PFSK-1 (cell line): Measurements from ENCODE around the gene ANKRD6.

Experiments
- FOXP2 ChIP-seq: optimal IDR thresholded peaks from 2 replicates; pipeline ENCODE3; 2011; ENCODE audit warnings: borderline replicate concordance, control low read depth, inconsistent platforms; ENCODE audit not compliant: insufficient read depth; ENCODE audit errors: extremely low read length, extremely low read depth
- POLR2AphosphoS5 ChIP-seq: IDR thresholded peaks from 2 replicates; pipeline ENCODE4 v1.6.1; 2012; ENCODE audit warnings: low read depth, mild to moderate bottlenecking, control low read depth, low read length, moderate library complexity
- REST ChIP-seq, 2 experiments: IDR thresholded peaks; 2 replicates each; pipeline versions ENCODE4 v1.6.1 to v1.8.0; 2011 to 2012; ENCODE audit warnings: low read depth in 2 of 2, low read length in 2 of 2, control low read depth in 1 of 2, inconsistent platforms in 1 of 2, mild to moderate bottlenecking in 1 of 2, moderate library complexity in 1 of 2; ENCODE audit not compliant: insufficient read depth in 1 of 2
- TAF1 ChIP-seq: IDR thresholded peaks from 2 replicates; pipeline ENCODE4 v1.6.1; 2012; ENCODE audit warnings: low read length, control low read depth, borderline replicate concordance; ENCODE audit not compliant: insufficient read depth

- TF ChIP-seq POLR2AphosphoS5 (no peak), FOXP2 (no peak), TAF1 (no peak), REST (IDR thresholded peaks at IDR 0.05; ENCODE audit: insufficient read depth in 1 of 2, low read depth in 2 of 2, low read length in 2 of 2) (no peak)
Measured at GRCh38 chr6:89430201-89430962, 2.6 kb upstream of the ANKRD6 start.
